ENCODE data around the gene DCAF11.

DNA sequence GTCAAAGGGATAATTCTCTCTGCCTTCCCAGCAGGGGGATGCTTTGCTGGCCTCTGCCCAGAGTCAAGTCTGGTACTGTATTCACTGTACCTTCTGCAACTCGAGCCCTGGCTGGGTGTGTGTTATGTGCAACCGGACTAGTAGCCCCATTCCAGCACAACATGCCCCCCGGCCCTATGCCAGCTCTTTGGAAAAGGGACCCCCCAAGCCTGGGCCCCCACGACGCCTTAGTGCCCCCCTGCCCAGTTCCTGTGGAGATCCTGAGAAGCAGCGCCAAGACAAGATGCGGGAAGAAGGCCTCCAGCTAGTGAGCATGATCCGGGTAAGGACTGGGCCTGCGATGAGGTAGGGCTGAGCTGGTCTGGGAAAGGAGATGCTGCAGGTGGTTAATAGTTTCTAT is 36.0 kb downstream of the DCAF11 start:
- no peak for TF ChIP-seq POLR2A (IDR thresholded peaks at IDR 0.05)
- TF ChIP-seq, protein P1, sequence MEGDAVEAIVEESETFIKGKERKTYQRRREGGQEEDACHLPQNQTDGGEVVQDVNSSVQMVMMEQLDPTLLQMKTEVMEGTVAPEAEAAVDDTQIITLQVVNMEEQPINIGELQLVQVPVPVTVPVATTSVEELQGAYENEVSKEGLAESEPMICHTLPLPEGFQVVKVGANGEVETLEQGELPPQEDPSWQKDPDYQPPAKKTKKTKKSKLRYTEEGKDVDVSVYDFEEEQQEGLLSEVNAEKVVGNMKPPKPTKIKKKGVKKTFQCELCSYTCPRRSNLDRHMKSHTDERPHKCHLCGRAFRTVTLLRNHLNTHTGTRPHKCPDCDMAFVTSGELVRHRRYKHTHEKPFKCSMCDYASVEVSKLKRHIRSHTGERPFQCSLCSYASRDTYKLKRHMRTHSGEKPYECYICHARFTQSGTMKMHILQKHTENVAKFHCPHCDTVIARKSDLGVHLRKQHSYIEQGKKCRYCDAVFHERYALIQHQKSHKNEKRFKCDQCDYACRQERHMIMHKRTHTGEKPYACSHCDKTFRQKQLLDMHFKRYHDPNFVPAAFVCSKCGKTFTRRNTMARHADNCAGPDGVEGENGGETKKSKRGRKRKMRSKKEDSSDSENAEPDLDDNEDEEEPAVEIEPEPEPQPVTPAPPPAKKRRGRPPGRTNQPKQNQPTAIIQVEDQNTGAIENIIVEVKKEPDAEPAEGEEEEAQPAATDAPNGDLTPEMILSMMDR (IDR thresholded peaks at IDR 0.05) = no peak

Data from esophagus squamous epithelium (tissue), 4 donors.